Left kidney (tissue), 2 donors: ENCODE measurements around the gene KCNH2. TPM values are rescaled to one million over a fixed set of nuclear protein-coding genes. Genes with fewer than 3 reads are reported as not detected.

Experiments
- DNase-seq: peaks from one replicate; pipeline ENCODE4 v3.0.0-alpha.2; 2013
- polyA plus RNA-seq: library from polyadenylated mRNA; unstranded; fragments of 120-200 nt; gene quantifications from one replicate; pipeline ENCODE4 v1.2.1, GENCODE V29; 2013; ENCODE audit not compliant: insufficient read length

The KCNH2 gene
- polyA plus RNA-seq, 1 donor: 13.1 TPM

DNA sequence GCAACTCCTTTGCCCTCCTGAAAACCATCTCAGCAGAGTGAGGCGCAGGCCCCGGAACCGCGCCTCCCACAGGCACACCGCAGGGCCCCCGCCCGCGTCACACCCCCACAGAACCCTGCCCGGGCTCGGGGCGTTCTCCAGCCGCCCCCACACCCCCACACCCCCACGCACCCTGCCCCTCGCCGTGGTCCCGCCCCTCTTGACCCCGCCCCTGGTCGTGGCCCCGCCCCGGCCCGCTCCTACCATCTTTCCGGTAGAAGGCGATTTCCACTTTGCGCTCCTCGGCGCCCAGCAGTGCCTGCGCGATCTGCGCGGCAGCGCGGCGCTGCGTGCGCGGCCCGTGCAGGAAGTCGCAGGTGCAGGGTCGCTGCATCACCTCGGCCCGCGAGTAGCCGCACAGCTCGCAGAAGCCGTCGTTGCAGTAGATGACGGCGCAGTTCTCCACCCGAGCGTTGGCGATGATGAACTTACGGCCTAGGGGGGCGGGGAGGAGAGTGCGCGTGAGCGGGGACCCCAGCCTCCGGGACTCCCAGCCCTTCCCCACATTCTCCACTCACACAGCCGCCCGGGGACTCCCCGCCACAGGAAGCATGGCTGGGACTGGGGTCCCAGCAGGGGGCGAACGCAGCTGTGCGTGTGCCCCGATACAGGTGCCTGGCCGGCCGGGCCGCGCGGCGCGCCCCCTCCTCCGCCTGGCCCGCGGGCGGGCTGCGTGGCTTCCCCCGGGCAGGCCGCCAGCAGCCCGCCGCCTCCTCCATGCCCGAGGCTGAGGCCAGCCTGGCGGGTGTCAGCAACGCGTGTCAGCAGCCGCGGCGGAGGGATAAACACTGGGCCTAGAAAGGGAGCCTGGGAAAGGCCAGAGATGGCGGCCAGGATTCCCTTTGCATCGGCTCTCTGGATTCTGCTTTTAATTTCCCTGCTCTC, 3.4 kb downstream of the KCNH2 start:
- no peak for DNase-seq

DNA sequence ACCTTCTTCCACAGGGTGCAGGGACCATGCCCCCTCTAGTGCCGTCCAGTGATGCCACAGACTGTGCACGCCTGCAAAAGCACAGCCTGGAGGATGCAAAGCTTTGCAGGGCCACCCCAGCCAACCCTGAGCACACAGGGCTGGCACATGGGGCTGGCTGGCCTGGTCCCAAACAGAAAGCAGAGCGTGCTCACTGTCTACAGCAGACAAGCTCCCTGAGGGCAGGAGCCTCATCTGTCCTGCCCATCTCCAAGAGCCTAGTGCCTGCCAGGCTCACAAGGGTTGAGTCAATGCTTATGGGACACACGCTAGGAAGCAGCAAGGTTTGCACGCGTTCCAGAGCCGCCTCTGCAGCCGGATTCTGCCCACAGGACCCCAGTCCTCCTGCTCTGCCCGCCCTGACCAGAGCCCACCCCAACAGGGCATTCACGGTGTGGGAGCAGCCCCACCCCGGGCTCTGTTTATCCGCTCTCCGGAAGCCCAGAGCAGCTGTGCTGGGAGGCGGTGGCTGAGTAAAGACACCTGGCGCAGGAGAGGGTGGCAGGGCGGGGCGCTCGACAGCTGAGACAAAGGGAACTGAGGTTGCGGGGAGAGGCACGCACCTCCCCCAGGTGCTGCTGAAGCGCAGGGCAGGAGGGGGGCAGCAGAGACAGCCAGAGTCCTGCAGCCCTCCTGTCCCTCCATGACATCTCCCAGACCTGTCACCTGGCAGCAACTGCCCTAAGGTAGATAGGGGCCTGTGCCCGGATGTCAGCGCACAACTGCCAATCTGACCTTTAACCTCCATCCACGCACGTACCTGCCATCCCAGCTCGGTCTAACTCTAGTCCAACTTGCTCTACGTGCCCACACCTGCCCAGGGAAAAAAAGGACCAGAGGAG, 4.3 kb downstream of the KCNH2 start:
- no peak for DNase-seq

DNA sequence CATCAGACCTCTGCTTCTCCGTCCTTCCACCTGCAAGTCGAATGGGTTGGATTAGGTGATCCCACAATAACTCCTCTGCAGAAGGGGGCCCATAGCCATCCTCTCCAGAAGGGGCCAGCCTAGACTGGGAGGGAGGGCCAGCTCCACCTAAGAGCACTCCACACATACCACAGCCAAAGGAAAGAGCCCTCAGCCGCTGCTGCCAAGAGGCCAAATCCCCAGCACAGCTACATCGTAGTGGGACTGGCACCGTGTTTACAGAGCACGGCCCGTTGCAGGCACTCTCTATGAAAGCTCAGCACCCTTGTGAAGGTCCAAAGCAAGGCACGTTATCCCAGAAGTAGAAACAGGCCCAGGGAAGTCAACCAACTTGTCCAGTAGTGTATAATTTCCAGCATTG, 5.4 kb downstream of the KCNH2 start:
- no peak for DNase-seq

DNA sequence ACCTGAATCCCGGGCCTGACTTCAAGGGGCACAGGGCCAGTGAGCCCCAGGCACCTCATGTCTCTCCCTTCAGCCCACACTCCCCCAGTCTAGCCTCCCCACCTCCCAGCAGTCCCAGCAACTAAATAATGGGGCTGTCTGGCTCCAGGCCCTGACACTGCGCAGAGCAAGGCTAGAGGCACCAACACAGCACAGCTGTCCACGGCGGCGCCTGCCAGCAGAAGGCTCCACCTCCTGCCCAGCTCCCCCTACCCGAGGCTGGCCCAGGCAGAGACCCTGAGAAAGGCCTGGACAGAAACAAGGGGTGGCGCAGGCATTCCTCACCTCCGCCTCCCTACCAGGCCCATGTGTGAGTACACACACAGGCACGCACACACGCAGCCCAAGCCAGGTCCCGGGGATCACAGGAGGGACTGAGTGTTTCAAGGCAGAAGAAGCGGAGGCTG, 6.1 kb downstream of the KCNH2 start:
- no peak for DNase-seq

DNA sequence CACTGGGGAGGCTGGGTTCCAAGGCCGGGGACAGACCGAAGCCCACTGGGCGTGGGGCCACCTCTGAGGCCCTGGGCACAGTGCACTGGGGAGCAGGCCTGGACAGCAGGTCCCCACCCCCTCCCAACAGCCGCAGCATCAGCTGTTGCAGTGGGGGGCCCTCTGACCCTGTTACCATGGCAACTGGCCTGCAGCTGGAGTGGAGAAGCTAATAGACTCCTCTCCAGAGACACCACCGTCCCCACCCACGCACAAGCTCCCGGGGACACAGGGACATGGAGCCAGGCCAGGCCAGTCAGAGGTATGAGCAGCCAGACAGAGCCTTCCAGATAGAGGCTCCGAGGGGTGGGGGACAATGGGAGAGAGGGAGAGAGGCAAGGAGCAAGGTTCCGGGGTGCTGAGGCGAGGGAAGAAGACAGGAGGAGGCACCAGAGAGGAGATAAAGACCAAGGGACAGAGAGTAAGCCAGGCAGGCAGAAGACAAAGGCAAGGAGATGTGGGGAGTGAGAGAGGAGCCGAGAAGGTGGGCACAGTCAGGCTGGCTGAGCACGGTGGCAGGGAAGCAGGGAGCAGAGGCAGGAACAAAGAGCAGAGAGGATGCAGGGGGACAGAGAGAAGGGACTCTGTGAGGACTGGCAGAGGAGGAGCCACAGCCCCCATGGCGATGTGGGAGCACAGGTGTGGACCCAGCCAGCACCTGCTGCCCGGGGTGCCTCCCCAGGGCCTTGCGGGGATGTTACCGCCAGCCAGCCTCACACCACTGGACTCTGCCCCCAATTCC, 6.7 kb downstream of the KCNH2 start:
- no peak for DNase-seq

DNA sequence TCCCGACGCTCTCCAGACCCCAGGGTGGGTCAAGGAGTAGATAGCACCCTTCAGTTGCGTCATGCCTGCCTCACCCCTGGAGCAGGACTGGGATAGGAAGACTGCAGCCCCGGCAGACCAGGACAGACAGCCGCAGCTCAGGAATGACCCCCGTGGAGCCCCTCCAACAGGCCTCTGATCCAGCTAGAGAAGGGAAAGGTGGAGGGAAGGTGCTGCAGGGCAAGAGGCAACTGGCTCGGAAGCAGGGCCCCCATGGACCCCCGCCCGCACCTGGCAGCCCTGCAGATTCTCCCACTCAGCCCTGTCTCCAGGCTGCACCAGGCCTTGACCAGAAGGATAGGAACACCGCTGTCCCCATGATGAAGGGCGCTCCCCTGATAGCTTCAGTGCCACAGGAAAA, 7.7 kb downstream of the KCNH2 start:
- DNase-seq: no peak

DNA sequence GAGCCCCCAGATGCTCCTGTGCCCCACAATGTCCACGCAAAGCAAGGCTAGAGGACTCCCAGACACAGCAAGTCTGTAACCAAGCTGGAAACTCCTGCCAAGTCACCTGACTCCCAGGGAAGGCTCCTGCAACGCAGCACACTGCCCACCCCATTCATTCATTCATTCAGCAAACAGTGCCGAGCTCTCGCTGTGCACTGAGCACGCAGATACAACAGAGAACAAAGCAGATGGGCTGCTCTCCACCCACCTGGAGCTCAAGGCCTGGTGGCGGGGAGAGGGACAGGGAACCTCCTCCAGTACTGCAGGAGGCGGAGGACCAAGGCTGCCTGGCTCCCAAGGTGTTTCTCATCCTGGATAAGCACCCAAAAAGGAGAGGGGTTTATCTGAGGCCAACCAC, 8.6 kb downstream of the KCNH2 start:
- DNase-seq: no peak

DNA sequence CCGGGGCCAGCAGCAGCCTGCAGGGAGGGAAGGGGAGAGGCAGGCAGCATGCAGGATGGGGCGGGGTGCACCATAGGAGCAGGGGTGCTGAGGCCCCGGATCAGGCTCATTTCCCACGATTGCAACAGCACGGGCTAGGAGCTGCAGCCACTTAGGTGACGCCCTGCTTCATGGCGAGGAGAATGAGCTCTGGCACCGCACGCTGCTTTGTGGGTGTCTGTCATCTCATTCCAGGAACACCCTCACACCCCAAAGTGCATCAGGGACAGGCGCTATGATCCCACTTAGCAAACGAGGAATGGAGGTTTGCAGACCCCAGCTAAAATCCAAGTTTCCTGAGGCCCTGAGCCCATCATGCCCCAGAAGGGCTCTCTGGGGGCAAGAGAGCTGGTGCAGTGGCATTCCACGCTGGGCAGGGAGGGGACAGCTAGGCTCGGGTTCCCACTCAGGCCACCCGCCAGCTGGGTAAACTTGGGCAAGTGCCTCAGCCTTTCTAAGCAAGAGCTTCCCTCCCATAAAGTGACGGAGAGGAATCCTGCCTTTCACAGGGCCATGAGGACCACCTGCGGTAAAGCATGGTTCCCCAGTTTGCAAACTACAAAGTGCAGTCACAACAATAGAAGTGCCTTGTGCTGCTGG, 9.3 kb downstream of the KCNH2 start:
- DNase-seq: no peak

DNA sequence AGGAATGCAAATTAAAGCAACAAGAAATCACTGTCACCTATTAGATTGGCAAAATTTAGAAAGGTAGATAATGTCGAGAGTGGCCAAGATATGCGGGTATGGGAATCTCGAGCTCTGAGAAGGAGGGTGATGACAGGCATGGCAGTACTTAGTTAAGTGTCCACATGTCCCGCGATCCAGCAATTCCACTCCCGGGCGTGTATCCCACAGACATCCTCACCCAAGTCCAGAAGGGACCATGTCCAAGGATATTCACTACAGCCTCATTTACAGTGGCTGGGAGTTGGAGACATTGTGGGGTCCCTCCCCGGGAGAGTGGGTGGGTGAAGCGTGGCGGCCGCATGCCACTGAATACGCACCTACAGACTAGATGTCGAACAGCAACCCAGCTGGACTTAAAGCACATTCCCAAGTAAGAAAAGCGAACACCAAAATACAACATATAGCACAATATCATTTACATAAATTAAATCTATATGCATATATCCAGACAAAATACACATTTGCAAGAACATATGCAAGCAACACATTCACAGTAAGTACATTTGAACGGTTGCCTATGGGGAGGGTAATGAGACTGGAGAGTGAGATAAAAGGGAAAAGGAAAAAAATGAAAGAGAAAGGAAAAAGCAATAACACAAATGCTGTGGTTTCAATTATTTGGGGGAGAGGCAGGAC, 9.9 kb downstream of the KCNH2 start:
- no peak for DNase-seq

DNA sequence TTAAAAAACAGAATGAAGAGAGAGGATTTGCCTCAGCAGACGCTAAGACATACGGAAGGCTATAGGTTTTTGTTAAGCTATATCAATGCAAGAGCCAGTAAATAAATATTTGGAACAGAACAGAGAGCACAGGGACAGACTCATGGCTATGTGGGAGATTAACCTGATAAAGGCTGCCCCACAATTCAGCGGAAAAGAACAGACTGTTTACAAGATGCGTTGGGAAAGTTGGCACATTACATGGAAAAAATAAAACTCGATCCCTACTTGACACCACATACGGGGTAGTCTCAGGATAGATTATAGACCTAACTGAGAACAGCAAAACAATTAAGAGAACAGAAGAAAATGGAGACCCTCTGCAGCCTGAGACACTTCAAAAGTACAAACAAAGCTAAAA, 10.8 kb downstream of the KCNH2 start:
- DNase-seq: no peak

DNA sequence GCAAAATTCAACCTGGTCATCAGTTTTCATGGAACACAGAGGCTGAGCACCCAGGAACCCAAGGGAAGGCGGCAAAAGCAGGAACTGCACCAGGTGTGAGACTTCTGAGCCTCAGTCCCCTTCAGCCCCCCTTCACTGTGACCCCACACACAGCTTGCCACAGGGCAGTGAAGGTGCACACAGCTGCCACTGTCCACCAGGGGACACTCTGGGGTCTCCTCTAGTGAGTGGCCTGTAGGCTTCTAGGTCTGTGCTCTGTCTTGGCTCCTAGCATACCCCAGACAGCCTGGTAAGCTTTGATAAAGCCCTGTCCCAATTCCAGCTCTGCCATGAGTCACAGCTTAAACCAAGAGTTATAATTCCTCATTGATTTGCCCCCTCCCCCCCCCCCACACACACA, 12.1 kb downstream of the KCNH2 start:
- no peak for DNase-seq

DNA sequence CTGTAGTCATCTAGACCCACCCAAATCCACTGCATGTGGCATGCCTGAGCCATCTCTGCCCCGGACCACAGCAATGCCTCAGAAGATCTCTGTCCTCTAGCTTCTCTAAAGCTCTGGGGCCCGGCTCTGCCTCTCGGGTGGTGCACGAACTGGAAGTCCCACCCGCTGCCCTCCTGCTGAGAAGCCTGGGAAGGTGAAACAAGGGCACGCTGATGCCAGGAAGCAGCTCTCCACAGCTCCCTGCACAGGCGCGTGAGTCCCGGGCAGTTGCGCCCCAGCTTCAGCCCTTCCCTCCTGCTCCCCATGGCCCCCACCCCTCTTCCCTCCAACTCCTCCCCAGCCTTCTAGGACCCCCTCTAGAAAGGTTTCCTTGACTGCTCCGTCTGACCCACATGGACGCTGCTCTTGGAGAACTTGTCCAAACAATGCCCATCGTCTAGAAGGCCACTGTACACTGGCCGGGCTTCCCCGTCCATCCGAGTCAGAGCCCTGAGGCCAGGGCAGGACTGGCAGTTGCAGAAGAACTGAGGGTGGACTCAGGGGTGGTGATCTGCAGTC, 12.8 kb downstream of the KCNH2 start:
- DNase-seq: no peak

DNA sequence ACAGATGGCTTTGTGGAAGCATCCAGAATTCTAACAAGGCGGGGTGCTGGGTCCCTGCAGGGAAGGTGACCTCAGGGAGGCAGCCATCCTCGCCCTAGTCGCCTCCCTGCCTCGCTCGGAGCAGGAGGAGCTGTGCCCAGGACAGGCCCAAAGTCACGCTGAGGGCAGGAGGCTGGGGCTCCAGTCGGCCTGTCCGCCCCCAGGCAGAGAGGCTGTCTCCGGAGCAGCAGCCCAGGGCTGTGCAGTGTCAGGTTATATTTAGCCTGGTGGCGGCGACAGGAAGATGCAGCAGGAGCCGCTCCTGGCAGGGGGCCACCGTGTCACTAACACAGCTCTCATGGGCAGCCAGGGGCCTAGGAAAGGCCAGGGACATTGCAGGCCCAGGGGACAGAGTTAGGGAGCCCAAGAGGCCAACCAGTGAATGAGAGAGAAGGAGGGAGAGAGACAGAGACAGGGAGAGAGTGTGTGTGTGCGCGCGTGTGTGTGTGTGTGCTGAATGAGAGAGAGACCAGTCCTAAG, 13.5 kb downstream of the KCNH2 start:
- no peak for DNase-seq

DNA sequence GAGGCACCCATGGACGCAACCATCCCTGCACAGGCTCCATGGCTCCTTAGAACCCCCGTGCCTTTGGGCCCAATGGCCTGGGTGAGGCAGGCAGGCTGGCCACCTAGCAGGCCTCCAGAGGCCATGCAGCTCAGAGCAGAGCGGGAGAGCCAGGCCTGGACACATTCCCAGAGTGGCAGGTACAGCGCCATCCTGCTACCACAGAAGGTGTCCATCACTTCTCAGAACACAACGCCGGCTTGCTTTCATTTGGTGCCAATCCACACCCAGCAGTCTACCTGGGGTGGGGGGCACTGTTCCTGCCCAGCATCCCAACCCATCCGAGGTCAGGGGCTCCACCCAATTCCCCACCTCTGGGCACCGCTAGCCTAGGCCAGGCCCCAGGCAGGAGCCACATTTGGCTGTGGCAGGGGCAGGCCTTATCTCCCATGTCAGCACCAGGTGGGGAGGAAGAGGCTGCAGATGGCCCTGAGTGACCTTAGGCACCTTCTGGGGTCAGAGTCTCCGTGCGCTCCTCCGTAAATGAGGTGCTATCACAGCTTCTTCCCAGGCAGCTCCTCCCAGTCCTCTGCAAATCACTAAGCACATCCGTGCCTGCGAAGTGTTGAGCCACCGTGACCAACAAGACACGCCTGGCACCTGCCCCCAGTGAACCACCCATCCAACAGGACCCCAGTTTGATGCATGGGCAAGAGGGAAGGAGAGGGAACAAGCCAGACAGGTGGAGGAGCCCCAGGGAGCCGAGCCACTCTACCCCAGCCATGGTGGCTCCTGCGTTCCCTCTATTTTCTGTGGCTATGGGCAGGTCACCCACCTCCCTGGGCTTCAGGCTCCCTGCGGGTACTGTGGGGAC, 14.2 kb downstream of the KCNH2 start:
- no peak for DNase-seq

DNA sequence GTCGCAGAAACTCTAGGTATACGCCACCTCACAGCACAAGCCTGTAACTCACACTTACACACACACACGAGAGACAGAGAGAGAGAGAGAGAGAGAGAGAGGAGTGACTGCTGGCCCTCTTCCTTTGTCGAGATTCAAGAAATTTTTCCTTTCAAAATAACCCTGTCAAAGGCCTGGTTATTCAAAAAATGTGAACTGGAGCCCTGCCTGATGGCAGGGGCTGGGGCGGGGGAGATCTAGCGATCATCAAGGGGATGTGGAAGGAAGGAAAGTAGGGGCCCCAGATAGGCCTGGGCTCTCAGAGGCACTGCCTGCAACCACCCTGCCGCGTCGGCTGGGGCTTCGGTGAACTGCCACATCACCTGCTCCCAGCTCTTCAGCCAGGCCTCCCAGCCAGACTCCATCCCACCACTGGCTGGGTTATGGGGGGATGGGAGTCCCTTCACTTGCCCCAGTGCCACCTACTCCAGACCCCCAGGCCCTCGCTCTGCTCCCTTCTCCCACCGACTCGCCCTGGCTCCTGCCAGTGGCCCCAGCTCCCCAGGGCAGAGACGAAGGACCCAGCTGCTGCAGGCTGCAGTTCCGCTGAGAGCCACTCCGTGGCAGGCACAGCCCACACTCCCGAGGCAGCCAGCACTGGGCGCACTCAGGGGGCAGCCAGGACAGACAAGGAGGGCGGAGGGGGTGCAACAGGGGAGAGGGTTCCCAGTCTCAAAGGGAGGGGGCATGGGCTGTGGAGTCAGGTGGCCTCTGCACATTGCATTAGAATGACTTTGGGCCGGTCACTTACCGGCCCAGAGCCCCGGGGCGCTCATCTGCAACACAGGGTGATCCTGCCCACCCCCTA, 15.3 kb downstream of the KCNH2 start:
- no peak for DNase-seq

DNA sequence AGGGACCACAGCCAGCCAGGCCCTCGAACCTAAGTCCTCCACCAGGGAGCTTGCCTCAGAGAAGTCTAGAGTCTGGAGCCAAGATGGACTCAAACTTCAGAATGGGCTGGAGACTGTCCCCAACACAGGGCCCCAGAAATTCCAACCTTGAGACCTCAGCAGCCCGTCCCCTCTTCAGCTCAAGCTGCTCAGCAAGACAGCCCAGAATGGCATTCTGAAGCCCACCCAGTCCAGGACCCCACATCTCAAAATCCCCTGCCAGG, 15.9 kb downstream of the KCNH2 start:
- DNase-seq: no peak

DNA sequence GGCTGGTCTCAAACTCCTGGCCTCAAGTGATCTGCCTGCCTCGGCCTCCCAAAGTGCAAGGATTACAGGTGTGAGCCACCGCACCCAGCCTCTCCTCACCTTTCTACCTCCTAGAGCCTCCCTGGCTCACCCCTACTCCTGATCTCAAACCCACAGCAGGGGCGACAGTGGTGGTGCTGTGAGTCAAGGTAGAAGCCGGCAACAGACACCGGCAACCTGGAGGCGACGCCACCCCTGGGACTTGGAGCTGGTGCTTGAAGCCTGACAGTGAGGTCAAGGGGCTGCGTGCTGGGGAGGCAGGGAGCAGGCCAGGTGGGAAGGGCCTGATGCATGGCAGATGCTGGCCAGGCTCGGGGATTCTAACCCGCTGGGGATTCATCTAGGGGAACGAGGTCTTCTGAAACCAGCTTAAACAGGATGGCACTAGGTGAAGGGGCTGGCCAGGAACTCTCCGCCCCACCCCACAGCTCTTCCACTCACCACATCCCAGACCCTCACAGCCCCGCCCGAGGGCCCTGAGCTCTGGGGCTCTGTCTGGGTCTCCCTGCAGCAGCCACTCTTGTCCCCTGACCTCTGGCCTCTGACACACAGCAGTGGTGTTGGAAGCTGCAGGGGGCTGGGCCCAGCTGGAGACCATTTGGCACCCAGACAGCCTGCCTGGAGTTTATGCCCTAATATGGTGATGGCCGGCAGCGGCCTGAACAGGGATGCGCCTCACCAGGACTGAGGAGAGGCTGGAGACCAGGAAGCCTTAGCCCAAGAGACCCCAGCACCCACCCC, 16.4 kb downstream of the KCNH2 start:
- no peak for DNase-seq
